Activated T-cell treated with anti-CD3 and anti-CD28 coated beads for 48 hours (primary cell): ENCODE results near the gene CCR5AS.
"Not testable (repeated sequence)": the region's sequence is repeated elsewhere in the genome, so short reads cannot be mapped to it uniquely, and the experiment has no call there.

Experiments used
- DNase-seq: peaks from one replicate; pipeline ENCODE4 v3.0.0-alpha.2; 2020; ENCODE audit warnings: low read depth

The CCR5AS gene

DNA sequence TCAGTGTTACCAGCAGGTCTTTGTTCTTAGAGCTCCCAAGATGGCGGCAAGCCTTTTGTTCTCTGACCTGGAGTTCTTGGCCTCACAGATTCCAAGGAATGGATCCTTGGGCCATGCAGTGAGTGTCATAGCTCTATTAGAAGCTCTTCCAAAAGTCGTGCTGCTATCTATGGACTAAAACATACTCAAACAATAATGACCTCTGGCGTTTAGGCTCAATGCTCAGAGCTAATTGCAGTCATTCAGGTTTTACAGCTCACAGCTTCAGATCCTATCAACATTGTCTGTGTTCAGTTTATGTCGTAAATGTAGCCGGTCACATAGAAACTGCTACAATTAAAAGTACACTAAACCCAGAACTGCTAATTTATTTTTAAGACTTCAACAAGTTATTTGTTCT, 22.4 kb upstream of the CCR5AS start:
- no peak for DNase-seq

DNA sequence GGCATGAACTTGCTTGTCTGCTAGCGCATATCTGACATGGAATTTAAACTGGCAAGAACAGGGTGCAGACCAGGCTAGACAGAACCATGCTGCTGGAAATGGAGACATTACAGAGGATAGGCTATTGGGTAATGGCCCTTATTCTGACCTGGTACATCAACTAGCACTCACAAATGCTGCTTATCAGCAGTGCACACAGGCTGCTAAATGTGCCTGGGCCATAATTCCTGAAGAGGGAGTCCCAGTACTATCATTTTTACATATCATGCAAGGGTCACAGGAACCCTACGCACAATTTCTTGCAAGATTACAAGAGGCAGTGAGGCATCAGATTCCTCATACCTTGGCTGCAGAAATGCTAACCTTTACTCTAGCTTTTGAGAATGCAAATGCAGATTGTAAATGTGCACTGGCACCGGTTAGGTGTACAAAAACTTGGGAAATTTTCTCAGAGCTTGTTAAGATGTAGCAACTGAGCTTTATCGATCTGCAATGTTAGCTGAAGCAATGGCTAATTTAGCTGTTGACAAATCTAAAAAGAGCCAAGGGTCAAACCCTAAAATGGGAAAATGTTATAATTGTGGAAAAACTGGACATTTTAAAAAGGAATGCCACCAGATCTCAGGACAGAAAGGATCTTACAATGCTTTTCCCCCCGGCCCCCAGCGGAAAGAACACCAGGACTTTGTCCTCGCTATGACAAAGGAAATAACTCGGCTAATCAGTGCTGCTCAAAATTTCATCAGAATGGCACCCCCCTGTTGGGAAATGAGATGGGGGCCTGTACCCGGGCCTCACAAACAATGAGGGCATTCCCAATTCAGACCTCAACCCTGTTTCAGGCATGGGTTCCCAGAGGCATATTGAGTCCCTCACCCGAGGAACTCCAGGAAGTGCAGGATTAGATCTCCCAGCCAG, 21.3 kb upstream of the CCR5AS start:
- no peak for DNase-seq

DNA sequence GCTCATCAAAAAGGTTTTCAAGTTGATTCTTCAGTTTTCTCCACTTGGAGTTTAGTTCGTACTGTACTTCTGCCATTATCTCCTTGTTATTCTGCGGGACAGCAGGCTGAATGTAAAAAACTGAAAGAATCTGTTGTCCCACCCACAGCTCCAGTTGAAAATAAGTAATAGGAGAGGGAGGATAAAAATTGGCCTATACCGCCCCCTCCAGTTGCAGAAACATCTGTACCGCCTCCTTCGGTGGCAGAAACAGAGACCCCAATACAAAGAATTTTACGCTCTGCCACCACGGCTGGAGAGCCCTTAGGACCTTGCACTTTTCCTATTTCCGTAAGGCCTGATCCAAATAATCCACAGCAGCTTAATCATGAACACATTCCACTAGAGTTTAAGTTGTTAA, 20.5 kb upstream of the CCR5AS start:
- not testable (repeated sequence) for DNase-seq

DNA sequence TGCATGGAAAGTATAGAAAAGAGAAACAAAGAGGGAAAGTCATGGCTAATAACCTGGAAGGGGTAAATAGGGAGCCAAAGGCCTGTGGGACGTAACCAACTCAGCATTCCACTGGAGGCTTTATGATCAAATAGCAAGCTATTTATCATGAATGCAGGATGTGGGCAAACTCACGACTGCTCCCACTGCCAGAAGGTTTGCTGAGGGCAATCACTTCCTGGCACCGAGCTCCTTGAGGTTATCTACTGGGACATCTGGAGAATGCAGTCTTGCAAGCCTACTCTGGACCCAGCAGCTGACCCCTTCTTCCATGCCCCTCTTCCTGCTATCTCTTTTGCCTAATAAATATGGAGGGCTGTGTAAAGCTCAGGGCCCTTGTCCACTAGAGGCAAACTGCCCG, 19.6 kb upstream of the CCR5AS start:
- DNase-seq: not testable (repeated sequence)

DNA sequence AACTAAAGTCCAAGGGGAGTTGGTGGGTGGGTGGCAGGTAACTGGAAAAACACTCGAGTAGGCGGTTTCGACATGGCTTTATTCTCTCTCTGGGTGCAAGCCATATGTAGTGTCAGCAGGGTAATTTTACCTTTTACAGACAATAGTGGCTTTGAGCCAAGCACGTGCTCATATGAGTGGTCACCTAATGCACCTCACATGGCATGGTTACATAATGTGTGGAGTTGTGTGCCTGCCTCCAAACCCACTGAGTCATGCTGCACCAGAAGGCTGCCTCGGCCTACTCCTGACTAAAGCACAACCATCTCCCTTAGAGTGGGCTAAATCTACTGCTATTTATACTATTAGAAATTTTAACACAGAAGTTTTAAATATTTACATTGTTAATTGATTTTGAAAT, 16.7 kb upstream of the CCR5AS start:
- DNase-seq: no peak

DNA sequence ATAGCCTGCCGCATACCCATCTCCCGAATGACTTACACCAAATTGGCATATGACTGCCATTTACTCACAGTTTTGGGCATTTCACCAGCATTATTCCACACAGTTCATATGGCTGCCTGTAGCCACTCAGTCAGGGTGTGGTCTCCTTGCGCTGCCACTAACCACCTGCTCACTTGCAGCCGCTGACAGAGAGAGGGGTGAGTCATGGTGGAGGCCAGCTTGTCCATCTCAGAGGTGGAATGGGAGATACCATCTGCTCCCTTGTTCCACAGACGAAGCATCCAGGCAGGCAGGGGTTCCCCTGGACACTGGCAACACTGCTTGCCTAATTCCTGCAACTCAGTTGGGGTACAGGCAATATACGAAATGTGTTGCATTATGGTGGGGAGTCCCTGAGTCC, 15.8 kb upstream of the CCR5AS start:
- DNase-seq: no peak

DNA sequence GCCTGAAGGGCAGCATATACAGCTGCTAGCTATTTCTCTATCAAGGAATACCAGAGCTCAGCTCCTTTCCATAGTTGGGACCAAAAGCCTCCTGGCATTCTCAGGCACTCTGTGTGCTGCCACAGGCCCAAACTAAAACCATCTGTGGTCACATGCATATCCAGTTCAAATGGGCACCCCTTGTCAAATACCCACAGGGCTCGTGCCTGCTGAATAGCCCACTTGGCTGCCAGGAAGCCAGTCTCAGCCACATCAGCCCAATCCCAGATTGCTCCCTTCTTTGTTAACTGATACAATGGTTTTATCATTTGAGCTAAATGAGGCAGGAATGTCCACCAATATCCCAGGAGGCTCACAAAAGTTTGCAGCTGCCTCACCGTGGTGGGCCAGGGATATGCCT, 14.1 kb upstream of the CCR5AS start:
- no peak for DNase-seq

DNA sequence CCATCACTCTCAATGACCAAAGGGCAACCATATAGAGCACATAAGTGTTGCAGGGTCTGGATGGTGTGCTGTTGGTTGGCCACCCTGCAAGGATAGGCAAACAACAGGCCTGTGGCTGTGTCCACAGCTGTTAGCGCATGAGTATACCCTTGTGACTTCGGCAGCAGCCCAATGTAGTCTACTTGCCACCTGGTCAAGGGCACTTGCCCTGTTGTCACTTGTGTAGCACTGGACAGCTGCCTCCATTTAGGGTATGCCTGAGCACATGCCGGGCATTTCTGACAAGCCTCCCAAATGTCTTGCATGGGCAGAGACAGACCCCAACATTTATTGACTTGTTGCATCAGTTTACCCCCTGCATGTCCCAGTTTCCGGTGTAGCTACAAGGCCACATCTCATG, 12.9 kb upstream of the CCR5AS start:
- DNase-seq: no peak

DNA sequence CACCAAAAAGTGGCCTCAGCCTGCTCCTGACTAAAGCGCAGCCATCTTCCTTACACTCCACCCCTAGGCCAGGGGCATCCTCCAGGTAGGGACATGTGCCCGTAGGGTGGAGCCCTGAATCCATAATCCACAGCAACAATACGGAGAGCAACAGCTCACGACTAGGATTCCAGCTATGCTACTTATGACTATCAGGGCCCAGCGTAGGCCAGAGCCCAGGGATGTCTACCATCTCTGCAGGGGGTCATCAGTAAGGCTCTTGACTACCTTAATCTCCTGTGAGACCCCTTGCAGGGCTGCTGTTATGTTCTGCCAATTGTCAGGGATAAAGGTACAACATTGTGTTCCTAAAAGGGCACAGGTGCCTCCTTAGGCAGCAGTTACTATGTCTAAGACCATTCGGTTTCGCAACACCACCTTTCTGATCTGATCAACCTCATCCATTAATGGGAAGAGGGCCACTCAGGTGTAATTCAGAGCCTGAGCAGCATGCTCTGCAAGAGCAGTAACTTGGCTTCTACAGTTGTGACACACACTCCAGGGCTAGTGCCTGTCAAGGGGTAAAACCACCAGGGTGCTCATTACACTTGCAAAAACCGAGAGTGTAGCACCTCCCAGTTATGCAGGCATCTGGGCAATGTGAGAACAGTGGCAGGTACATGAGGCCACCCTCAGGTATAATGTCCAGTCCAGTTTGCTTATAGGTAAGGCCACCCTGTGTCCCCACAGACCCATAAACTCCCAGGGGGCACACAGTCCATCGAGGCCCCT, 11.2 kb upstream of the CCR5AS start:
- no peak for DNase-seq

DNA sequence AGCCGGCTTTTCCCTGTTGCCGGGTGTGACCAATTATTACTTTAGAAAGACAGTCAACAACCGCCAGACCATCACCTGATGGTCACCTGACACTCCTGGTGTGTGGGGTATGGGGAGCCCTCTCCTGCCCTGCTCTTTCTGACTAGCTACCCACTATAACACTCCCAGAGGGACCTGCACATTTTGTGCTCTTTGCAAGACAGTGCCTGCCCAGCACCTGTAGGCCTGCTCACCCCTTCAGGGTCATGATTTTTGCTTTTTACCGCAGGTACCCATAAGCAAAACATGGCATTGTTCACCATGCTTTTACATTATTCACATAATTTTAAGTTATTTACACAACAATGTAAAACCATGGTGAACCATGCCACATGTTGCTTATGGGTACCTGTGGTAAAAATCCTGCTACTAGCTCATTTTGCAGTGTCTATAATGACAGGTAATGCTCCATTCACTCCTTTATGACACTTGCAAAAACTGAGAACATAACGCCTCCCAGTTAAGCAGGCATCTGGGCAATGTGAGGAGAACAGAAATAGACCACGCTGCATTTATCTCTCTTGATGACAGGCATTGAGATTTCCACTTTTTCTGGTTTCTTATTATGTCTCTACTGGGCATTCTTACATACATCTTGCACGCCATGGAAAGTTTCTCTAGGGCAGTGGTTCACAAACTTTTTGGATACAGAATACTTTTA, 10.1 kb upstream of the CCR5AS start:
- DNase-seq: no peak

DNA sequence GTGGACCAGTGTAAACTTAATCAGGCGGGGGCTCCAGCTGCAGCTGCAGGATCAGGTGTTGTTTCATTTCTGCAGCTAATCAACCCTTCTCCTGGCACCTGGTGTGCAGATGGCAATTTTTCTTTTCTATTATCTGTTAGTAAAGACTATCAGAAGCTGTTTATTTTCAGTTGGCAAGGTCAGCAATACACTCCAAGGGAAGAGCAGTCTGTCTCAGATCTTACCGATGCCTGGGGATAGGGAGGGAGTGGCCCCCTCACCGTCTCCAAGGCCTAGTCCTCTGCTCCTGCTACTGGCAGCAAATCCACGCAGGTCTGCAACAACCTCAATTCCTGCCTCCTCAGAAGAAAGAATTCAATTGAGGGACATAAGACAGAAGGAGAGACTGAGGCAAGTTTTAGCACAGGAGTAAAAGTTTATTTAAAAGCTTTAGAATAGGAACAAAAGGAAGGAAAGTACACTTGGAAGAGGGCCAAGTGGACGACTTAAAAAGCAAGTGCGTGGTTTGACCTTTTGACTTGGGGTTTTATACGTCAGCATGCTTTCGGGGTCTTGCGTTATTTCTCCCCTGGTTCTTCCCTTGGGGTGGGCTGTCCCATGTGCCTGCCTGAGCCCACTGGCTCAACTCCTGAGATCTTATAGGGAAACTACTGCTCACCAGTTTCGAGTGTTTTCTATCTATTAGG, 9.4 kb upstream of the CCR5AS start:
- no peak for DNase-seq

DNA sequence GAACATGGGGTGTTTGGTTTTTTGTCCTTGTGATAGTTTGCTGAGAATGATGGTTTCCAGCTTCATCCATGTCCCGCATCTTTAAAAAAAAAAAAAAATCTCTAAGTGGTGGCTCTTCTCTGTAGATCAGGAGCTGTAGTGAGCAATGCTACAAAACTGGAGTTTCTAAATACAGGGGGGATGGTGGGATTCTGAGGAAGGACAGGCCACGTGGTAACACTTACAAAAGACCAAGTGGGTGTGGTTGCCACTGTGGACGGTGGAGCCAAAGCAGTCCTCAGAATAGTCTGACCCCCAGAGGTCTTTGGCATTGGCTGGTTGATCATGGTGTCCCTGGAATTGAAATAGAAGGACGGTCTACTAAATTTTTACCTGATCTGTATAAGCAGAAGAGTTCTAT, 7.9 kb upstream of the CCR5AS start:
- DNase-seq: no peak

DNA sequence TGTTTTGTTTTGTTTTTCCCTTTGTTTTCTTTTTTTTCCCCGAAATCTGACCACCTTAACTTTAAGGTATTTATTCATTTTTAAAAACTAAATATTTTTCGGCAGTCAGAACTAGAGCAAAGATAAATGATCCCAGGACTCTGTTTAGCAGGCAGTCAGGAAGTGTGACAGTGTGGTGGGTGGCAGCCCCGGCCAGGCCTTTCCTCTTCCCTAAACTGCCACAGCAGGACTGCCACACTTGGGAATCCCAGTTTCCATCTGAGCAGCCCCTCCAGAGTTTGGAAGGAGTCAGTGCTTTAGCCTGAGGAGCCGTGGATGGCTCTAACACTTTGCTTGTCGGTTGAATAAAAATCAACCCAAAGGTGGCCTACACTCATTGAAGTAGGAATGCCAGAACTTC, 7.1 kb upstream of the CCR5AS start:
- no peak for DNase-seq

DNA sequence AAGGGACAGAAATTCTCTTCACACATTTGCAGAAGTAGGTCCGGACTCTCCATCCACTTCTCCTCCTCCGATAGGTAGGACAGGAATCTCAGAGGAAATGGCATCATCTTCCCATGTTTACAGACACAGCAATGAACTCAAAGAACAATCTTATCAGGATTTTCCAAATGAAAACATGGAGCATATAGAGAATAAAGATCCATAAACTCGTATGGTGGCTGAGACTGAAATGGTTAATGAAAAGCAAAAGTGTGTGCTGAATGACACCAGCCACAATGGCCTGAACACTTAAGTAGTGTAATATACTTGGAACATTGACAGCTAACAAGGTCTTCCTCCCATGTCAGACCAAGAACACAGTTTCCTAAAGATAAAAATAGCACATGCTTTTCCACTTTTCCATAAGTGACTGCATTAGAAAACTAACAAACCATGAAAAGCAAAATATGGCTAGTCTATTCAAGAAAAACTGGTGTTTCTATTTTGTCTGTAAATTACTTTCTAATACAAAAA, 6.0 kb upstream of the CCR5AS start:
- DNase-seq: no peak

DNA sequence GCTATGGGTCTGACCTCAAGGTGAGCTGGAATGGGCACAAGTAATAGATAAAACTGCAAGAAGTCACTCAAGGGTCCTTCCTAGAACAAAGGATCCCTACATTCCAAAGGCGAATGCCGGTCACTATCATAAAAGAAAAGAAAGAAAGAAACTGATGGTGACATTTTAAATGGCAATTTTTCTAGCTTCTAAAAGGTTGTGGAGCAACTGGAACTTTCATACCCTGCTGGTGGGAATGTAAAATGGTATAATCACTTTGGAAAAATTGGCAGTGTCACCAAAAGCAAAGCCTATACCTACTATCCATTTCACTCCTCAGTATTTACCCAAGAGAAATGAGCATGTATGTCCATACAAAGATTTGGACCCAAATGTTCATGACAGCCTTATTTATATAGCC, 4.4 kb upstream of the CCR5AS start:
- DNase-seq: no peak

DNA sequence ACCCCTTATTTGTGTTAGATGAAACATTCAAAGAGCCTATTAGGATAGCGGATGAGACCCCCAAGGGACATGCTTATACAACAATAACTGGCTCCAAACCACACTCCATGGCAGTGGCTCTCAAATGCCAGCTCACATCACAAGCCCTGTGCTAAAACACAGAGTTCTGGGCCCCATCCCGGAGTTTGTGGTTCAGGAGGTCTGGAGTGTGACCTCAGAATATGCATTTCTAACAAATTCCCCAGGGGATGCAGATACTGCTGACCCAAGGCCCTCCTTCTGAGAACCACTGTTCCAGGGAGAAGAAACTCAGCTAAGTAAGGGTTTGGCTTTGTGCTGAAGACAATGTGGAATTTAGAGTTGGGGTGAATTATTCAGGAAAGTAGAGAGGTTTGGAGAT, 3.8 kb upstream of the CCR5AS start:
- DNase-seq: no peak

DNA sequence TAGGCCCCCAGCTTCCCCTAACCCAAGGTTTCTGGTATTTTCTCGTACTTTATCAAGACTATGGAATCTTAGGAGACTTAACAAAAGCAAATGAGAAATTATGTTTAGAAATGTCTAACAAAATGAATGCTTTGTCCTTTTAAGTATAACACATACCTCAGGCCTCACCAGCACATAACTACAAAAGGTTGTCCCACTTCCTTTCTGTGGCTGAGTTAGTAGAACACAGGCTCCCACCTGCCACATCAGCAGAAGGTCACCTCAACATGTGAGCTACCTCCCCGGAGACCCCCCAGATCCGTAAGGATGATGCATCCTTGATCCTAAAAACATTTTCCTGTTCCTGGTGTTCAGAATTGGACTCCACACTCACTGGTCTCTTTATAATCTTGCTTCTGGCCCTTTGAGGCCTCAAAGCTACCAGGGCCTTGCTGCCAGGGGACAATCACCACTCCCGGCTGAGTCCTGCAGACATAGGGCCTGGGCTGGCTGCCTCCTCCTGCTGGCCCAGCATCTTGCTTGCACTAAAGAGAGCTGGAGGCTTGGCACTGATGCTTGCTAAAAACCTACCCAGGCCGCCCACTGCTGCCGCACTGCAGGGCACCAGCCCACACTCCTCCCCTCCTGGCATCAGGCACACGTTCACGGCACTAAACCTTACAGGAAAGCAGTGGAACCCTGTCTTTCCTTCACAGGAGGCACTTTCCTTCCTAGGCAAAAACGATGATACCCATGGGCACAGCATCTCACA, 3.0 kb upstream of the CCR5AS start:
- DNase-seq: no peak

DNA sequence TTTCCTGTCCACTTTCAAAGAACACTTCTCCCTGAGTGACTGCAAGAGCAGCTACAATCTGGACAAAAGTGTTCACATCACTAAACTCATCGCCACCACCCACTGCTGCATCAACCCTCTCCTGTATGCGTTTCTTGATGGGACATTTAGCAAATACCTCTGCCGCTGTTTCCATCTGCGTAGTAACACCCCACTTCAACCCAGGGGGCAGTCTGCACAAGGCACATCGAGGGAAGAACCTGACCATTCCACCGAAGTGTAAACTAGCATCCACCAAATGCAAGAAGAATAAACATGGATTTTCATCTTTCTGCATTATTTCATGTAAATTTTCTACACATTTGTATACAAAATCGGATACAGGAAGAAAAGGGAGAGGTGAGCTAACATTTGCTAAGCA, 2.0 kb upstream of the CCR5AS start:
- no peak for DNase-seq

DNA sequence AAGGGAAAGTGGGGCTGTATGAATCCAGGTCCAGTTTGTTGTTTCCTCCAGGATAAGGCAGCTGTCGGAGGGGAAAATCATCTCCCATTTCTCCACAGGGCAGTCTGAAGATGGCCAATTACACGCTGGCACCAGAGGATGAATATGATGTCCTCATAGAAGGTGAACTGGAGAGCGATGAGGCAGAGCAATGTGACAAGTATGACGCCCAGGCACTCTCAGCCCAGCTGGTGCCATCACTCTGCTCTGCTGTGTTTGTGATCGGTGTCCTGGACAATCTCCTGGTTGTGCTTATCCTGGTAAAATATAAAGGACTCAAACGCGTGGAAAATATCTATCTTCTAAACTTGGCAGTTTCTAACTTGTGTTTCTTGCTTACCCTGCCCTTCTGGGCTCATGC, 1.1 kb upstream of the CCR5AS start:
- no peak for DNase-seq

DNA sequence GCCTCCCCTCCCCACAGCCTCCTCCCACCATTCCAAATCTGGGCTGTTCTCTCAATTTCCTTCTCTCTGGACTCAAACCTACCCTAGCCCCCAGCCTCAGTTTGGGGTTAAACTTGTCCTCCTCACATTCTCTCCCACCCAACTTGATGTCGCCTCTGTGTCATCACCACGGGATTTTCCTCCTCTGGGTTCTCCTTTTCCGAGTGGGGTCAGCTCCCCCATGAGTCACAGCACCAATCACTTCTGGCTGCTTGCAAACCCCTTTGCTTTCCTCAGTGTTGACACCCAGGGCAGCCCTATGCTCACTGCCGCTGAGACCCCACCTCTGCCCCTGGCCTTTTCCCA, 451 bp downstream of the CCR5AS start:
- no peak for DNase-seq

DNA sequence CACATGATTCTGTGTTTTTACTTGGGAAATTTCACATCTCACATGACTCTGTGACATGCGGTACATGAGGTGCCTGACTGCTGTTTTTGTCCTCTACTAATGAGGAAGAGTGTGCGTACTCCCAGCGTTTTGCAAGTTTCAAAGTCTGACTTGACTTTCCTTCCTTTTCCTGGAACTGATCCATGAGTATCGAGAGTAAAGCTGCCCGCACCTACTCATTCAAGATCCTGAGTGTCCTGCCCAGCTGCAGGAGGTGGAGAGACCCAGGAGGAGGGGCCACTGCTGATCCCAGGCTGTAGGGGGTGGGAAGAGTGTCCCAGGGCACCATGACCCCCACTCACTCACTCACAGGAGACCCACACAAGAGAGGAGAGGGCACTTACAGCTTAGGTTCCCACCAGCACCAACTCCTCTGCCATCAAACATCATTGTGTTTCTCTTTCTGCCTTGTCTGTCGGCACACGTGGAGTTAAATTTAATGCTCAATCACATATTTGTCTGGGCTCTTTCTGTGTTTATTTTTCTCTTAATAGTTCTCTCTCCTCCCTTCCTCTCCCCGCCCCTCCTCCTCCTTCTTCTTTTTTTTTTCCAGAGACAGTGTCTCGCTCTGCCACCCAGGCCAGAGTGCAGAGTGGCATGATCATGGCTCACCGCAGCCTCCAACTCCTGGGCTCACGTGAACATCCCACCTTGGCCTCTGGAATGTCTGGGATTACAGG, 1.4 kb downstream of the CCR5AS start:
- DNase-seq: no peak
